ENCODE measurements around the gene TPRX2.
"Not testable (repeated sequence)": the region's sequence is repeated elsewhere in the genome, so short reads cannot be mapped to it uniquely, and the experiment has no call there.

TPRX2 gene, protein sequence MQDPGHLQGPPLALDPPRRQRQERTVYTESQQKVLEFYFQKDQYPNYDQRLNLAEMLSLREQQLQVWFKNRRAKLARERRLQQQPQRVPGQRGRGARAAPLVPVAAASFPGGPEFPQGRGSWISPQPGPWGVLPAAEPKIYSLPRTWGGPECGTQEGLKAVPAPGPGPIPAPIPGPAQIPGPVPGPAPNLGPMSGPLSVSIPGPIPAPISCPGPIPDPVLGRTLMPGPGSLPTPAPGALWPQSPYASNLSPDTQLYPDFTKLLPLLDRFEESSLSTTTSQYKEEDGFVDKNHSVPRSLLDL

DNA sequence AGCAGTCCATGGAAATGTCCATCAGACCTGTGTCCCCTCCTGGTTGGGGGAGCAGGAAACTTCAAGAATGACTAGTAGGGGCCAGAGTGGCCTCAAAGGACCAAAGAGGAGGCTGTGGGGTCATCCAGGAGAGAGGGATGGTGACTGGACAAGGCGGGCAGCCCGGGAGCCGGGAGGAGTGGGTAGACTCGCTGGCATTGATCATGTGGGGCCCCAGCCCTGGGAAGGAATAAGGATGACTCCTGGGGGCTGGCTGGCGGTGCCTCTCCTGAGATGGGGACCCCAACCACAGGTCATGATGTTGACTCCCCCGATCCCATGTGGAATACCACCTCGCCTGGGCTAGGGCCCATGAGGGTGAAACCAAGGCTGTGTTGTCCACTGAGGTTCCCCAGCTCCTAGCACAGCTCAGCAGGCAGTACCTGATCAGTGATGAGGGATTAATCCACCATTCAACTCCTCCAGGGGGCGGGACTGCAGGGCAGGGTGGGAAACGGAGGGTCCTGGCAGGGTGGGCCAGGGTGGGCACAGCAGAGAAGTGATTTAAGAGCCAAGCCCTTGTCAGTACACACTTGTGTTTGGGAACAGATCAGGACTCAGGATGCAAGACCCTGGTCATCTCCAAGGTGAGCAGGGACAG, at the start of gene TPRX2:
Gene TPRX2 (plus strand): TSS at position 590 of the 640 bp plus-strand sequence. CDS start 12 bp downstream, at position 602.
- H3K4me3 ChIP-seq (ENCODE audit: low read depth, low read length); DNase-seq (ENCODE audit: low read depth): not testable (repeated sequence)

DNA sequence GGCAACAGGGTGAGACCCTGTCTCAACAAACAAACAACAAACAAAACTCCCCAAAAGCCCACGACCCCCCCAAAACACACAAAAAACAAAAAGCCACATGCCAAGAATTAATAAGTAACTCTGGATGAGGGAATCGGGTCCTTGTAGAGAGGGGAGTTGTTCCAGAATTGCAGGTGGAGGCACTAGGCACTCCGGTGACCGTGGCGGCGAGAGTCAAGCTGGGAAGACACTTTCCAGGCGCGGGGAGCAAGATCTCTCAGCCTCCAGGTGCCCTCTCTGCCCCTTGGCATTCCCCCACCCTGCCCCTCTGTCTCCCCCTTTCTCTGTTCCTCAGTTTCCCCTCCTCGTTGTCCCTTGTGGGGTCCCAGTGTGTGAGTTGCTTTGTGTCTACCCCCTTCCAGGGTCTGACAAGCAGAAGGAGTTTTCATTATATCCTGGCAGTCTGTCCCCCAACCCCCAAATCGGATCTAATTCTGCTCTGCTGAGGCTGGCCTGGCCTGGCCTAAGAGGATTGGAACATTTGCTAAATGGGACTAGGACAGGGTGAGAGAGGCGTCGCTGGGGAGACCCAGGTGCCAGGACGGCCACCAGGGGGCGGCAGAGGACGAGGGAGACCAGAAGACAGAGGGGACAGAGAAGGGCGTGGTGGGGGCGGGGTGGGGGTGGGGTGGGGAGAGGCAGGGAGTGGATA, 45.6 kb upstream of the TPRX2 start:
- TF ChIP-seq, protein P1, sequence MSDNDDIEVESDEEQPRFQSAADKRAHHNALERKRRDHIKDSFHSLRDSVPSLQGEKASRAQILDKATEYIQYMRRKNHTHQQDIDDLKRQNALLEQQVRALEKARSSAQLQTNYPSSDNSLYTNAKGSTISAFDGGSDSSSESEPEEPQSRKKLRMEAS (IDR thresholded peaks at IDR 0.05; ENCODE audit: low read depth, low read length): no peak
- TF ChIP-seq, protein P2, sequence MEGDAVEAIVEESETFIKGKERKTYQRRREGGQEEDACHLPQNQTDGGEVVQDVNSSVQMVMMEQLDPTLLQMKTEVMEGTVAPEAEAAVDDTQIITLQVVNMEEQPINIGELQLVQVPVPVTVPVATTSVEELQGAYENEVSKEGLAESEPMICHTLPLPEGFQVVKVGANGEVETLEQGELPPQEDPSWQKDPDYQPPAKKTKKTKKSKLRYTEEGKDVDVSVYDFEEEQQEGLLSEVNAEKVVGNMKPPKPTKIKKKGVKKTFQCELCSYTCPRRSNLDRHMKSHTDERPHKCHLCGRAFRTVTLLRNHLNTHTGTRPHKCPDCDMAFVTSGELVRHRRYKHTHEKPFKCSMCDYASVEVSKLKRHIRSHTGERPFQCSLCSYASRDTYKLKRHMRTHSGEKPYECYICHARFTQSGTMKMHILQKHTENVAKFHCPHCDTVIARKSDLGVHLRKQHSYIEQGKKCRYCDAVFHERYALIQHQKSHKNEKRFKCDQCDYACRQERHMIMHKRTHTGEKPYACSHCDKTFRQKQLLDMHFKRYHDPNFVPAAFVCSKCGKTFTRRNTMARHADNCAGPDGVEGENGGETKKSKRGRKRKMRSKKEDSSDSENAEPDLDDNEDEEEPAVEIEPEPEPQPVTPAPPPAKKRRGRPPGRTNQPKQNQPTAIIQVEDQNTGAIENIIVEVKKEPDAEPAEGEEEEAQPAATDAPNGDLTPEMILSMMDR (IDR thresholded peaks at IDR 0.05; ENCODE audit: low read depth, low read length): peak; percentile 98
- TF ChIP-seq MYC (IDR thresholded peaks at IDR 0.05; ENCODE audit: low read depth, low read length): no peak
- peak; percentile 93 for DNase-seq (ENCODE audit: low read depth)
- no peak overlapping the region for H3K4me3 ChIP-seq (ENCODE audit: low read depth, low read length)

DNA sequence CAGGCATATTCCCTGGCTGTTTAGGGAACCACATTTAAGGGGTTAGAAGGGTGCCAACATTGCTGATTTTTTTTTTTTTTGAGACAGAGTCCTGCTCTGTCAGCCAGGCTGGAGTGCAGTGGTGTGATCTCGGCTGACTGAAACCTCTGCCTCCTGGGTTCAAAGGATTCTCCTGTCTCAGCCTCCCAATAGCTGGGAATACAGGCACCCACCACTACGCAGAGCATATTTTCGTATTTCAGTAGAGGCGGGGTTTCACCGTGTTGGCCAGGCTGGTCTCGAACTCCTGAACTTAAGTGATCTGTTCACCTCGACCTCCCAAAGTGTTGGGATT, 45.1 kb upstream of the TPRX2 start:
- TF ChIP-seq, protein P2 (IDR thresholded peaks at IDR 0.05; ENCODE audit: low read depth, low read length): no peak
- no peak for TF ChIP-seq POLR2A (IDR thresholded peaks at IDR 0.05; ENCODE audit: extremely low read depth, insufficient read length)
- no peak for TF ChIP-seq MYC (IDR thresholded peaks at IDR 0.05; ENCODE audit: low read depth, low read length)
- TF ChIP-seq, protein P1 (IDR thresholded peaks at IDR 0.05; ENCODE audit: low read depth, low read length): no peak
- H3K4me3 ChIP-seq (ENCODE audit: low read depth, low read length): no peak overlapping the region
- no peak for DNase-seq (ENCODE audit: low read depth)

DNA sequence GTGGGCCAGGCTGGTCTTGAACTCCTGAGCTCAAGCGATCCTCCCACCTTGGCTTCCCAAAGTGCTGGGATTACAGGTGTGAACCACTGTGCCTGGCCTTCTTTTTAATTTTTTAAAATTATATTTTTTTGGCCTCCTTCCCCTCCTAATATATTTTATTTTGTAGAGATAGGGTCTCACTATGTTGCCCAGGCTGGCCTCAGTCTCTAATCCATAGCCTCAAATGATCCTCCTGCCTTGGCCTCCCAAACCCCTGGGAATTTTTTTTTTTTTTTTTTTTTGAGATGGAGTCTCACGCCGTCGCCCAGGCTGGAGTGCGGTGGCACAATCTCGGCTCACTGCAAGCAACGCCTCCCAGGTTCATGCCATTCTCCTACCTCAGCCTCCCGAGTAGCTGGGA, 42.8 kb upstream of the TPRX2 start:
- H3K4me3 ChIP-seq (ENCODE audit: low read depth, low read length); DNase-seq (ENCODE audit: low read depth): not testable (repeated sequence)

DNA sequence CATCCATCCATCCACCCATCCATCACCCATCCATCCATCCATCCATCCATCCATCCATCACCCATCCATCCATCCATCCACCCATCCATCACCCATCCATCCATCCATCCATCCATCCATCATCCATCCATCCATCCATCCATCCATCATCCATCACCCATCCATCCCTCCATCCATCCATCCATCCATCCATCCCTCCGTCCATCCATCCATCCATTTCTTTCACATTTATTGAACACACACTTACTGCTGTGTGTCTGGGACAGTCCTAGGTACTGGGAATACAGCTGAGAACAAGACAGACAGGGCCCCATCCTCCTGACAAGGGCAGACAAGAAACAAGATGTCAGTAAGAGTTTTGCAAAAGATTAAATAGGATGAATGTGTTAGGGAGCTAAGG, 40.8 kb upstream of the TPRX2 start:
- DNase-seq (ENCODE audit: low read depth); H3K4me3 ChIP-seq (ENCODE audit: low read depth, low read length): not testable (repeated sequence)

DNA sequence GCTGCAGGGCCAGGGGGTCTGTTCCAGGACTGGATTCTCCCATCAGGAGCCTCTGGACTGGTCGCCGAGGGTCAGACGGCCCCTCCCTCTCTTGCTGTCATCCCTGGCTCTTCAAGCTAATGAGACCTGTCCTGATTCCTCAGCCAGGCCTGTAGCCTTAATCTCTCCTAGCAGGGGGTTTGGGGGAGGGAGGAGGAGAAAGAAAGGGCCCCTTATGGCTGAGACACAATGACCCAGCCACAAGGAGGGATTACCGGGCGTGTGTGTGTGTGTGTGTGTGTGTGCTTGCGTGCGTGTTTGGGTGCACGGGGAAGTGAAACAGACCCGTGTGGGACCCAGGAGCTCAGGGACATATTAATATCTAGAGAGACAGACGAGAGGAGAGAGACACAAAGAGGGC, 39.2 kb upstream of the TPRX2 start:
- DNase-seq (ENCODE audit: low read depth): no peak
- TF ChIP-seq, protein P2 (IDR thresholded peaks at IDR 0.05; ENCODE audit: low read depth, low read length): no peak
- TF ChIP-seq, protein P1 (IDR thresholded peaks at IDR 0.05; ENCODE audit: low read depth, low read length): no peak
- no peak for TF ChIP-seq POLR2A (IDR thresholded peaks at IDR 0.05; ENCODE audit: extremely low read depth, insufficient read length)
- TF ChIP-seq MYC (IDR thresholded peaks at IDR 0.05; ENCODE audit: low read depth, low read length): no peak
- H3K4me3 ChIP-seq (ENCODE audit: low read depth, low read length): no peak overlapping the region

DNA sequence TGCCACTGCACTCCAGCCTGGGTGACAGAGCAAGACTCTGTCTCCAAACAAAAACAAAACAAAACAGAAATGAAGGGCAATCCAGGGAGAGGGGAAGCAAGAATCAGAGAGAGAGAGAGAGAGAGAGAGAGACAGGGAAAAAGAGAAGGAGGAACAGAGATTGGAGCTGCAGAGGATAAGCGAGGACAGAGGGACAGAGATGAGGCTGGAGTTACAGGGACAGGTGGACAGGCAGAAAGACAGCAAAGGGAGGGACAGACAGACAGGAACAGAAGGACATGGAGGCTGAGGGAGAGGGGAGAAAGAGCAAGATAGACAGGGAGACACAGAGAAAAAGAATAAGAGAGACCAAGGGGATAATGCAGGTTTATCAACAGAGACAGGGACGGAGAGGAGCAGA, 38.6 kb upstream of the TPRX2 start:
- DNase-seq (ENCODE audit: low read depth): no peak
- TF ChIP-seq MYC (IDR thresholded peaks at IDR 0.05; ENCODE audit: low read depth, low read length) (no peak), POLR2A (IDR thresholded peaks at IDR 0.05; ENCODE audit: extremely low read depth, insufficient read length) (no peak)
- TF ChIP-seq, protein P1 (IDR thresholded peaks at IDR 0.05; ENCODE audit: low read depth, low read length): no peak
- TF ChIP-seq, protein P2 (IDR thresholded peaks at IDR 0.05; ENCODE audit: low read depth, low read length): no peak
- no peak overlapping the region for H3K4me3 ChIP-seq (ENCODE audit: low read depth, low read length)

All from NB4 (cell line).